Right lung (tissue), 5 donors: Measurements from ENCODE around the gene NPVF. TPM values are rescaled to one million over a fixed set of nuclear protein-coding genes. Genes with fewer than 3 reads are reported as not detected.

ENCODE experiments used
- DNase-seq, 2 donors: peaks; one replicate each; pipeline ENCODE4 v3.0.0-alpha.2; 2013
- polyA plus RNA-seq, 5 donors: library from polyadenylated mRNA; unstranded; fragments of 120-200 nt; gene quantifications; one replicate each; pipeline versions ENCODE4 v1.2.1 to v1.2.3, GENCODE V29; 2013; ENCODE audit warnings: inconsistent platforms in 1 of 5, low replicate concordance in 1 of 5; ENCODE audit not compliant: insufficient read length in 5 of 5, insufficient read depth in 1 of 5

The NPVF gene
- polyA plus RNA-seq, 5 donors = not detected

DNA sequence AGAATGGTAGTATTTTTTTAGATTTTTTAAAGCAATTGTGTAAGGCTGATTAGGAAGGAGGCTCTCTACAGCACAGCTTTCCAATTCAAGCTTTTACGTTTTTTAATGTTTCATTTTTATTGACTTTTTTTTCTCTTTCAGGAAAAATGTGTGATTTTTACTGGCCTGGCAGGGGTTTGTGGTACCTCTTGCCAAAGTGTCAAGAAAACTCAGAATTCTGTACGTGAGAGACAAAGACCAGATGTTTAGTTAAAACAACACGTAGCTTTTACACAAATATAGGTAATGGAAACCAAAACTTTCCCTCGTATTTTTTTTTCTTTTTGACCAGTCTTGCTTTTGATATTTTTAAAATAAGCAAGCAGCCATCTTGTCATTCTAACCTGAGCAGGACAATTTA is 6.0 kb upstream of the NPVF start:
- peak in 1 of 2 donors; percentile 13 for DNase-seq

- no peak for DNase-seq
These were observed 5.1 kb downstream of the NPVF start for GRCh38 chr7:25223206-25223605.

GRCh38 chr7:25222666-25223065 is 5.6 kb downstream of the NPVF start:
- DNase-seq = no peak

GRCh38 chr7:25221009-25221408 is 7.3 kb downstream of the NPVF start:
- DNase-seq = no peak

GRCh38 chr7:25218191-25218590 is 10.1 kb downstream of the NPVF start:
- peak in 1 of 2 donors; percentile 26 for DNase-seq

- peak; percentile 24 to 37 for DNase-seq
These were observed 11.4 kb downstream of the NPVF start for GRCh38 chr7:25216837-25217236.

DNA sequence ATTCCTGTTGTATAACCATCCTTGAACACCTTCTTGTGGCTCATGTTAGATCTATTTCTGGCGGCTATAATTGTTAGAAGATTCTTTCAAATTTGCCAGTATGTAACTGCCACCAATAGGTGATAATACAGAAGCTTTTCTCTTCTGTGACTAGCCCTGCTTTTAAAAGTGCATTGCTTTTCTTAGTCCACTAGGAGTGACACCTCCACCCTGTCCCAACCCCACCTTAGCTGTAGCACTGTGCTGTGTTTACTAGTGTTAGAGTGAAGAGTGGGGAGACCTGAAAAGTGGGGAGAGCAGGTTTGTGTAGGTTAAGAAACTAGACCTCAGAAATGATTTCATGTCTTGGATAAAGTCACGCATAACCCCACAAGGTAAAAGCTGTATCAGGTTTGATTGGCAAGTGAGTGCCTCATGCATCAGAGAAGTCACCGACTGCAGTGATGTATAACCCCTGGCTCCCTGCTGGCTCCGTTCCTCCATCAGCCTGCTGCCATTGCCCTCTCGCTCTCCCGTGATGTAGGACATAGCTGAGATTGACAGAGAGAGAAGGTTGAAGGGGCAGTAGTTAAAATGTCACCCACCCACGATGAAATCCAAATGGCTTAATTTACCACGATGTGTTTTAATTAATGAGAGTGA is 12.5 kb downstream of the NPVF start:
- no peak for DNase-seq

DNA sequence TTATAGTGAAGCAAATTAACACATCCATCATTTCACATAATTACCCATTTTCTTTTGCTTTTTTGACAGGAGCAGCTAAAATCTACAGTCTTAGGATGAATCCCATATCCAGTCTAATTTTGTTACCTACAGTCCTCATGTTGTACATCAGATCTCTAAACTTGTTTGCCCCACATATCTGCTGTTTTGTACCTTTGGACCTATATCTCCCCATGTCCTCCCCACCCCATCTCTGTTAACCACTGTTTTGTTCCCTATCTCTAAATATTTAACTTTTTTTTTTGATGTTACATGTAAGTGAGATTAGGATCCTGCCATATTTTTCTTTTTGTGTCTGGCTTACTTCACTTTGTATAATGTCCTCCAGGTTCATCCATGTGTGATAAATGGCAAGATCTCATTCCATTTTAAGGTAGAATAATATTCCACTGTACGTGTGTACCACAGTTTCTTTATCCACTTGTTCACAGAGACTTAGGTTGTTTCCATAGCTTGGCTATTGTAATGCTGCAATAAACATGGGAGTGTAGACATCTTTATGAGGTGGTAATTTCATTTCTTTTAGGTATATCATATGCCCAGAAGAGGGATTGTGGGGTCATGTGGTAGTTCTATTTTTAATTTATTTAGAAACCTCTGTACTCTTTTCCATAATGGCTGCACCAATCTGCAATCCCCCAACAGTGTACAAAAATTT is 19.6 kb downstream of the NPVF start:
- DNase-seq = no peak

- DNase-seq = no peak
These were observed 20.4 kb downstream of the NPVF start for GRCh38 chr7:25207887-25208286.

GRCh38 chr7:25206765-25207164 is 21.5 kb downstream of the NPVF start:
- DNase-seq = no peak

GRCh38 chr7:25196132-25196896 is 32.0 kb downstream of the NPVF start:
- no peak for DNase-seq

- no peak for DNase-seq
These were observed 34.2 kb downstream of the NPVF start for GRCh38 chr7:25194036-25194435.

- DNase-seq = no peak
These were observed 36.2 kb downstream of the NPVF start for GRCh38 chr7:25192043-25192442.

DNA sequence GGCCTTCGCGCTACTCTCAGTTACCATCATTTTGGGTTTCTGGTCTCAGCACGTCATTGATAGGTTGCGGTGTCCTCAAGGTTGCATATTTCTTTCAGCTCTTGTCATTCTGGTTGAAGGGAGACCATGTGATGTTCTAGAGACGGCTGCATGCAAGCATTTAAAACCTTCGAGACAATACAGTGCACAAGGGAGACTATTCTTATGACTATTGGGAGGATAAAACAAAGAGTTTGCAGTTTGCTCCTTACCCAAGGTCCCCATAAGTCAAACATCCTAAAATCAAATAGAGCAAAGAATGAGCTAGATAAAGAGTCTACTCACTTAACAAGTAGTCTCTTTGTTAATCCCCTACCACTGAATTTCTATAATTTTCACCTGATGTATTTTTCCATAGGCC is 39.1 kb downstream of the NPVF start:
- no peak for DNase-seq

GRCh38 chr7:25187932-25188331 is 40.4 kb downstream of the NPVF start:
- no peak for DNase-seq

GRCh38 chr7:25186436-25186835 is 41.9 kb downstream of the NPVF start:
- no peak for DNase-seq

DNA sequence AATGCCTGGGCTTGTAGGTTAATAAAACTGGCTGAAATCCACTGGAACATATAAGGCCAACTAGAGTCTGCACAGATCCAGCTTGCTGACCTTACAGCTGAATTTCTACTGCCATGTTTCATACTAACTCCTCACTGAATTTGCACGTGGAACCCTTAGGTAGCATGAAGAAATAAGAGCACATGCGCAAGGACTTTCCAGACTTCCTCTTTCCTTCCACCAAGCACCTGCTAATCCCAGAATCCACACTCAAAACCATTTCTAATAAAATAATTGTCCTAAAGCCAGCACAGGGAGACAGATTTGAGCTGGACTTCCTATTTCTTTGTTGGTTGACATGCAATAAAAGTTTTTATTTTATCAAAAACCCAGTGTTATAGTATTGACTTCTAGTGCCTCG is 46.8 kb downstream of the NPVF start:
- no peak for DNase-seq

GRCh38 chr7:25180946-25181345 is 47.3 kb downstream of the NPVF start:
- DNase-seq = no peak

DNA sequence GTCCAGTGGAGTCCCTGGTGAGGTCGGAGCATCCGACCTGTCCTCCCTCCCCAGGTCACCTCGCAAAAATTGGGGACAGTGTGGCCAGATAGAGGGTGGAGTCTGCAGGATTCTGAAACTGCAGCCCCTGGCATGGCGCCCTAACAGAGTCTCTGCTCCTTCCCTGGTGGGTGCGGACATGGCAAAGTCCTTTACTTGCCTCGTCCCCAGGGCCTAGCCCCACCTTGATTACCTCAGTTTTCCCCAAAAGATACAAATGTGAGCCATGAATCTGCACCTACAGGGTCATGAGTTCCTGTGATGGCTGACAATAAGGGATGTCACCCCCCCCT is 47.7 kb downstream of the NPVF start:
- no peak for DNase-seq

- DNase-seq = peak; percentile 79 to 82
These were observed 48.3 kb downstream of the NPVF start for GRCh38 chr7:25179771-25180591.

GRCh38 chr7:25179325-25179724 is 49.0 kb downstream of the NPVF start:
- no peak for DNase-seq
